Type B pancreatic cell (in vitro differentiated cells): ENCODE results near the gene ERMARD. TPM values are rescaled to one million over a fixed set of nuclear protein-coding genes. Genes with fewer than 3 reads are reported as not detected.

ENCODE experiments used
- DNase-seq: peaks from one replicate; pipeline ENCODE4 v3.0.0; 2021; ENCODE audit warnings: mixed read lengths; ENCODE audit not compliant: unreplicated experiment; ENCODE audit errors: extremely low spot score
- H3K27ac Mint-ChIP-seq: 2 replicates; pipeline ENCODE4 v1.8.0; 2021; ENCODE audit warnings: mild to moderate bottlenecking, mixed read lengths
- H3K27me3 Mint-ChIP-seq: 2 replicates; pipeline ENCODE4 v1.8.0; 2021; ENCODE audit warnings: mixed read lengths
- H3K36me3 Mint-ChIP-seq: 2 replicates; pipeline ENCODE4 v1.8.0; 2021; ENCODE audit warnings: mixed read lengths
- H3K4me1 Mint-ChIP-seq: one replicate; pipeline ENCODE4 v1.8.0; 2021; ENCODE audit warnings: mixed read lengths; ENCODE audit not compliant: unreplicated experiment
- H3K4me3 Mint-ChIP-seq: 2 replicates; pipeline ENCODE4 v1.8.0; 2021; ENCODE audit warnings: mild to moderate bottlenecking, mixed read lengths
- H3K9me3 Mint-ChIP-seq: 2 replicates; pipeline ENCODE4 v1.8.0; 2021; ENCODE audit warnings: mixed read lengths
- total RNA-seq: library from RNA; stranded (reverse); gene quantifications from 2 replicates; pipeline ENCODE4 v1.2.1, GENCODE V29; 2021; ENCODE audit warnings: low replicate concordance
- TF ChIP-seq, protein P1 (sequence below): fragments of 200-600 bp; sonication (generic); conservative IDR thresholded peaks from 2 replicates; pipeline ENCODE4 v1.5.0; 2021; ENCODE audit warnings: antibody characterized with exemption, mild to moderate bottlenecking

ERMARD gene
- total RNA-seq, 1 donor from 2014 or later = 32.1 TPM

DNA sequence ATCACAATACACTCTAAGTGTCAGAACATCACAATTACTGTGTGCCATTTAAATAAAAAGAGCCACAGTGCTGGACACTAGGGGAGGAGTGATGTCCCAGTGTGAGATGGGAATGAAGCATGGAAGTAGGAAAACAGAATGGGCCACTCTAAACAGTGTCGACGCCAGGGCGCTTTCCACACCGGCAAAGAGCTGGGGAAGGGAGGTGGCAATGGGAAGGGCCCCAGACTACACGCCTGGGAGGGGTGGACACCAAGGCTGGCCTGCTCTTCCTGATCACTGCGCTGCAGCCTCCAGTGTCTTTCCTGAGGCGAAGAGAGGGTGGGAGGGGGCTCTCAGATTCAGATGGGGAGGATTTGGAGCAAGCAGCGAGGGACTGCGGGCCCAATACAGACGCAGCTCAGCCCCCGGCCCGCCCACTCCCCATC, 75.9 kb downstream of the ERMARD start:
- Mint-ChIP-seq H3K9me3 (no peaks in the 10 kb centered on the region), H3K4me1 (peaks cover 6% of the 10 kb centered on the region), H3K27me3 (peaks cover 15% of the 10 kb centered on the region), H3K27ac (no peak overlapping the region), H3K36me3 (no peaks in the 10 kb centered on the region), H3K4me3 (no peak overlapping the region)
- no peak for DNase-seq
- TF ChIP-seq, protein P1, sequence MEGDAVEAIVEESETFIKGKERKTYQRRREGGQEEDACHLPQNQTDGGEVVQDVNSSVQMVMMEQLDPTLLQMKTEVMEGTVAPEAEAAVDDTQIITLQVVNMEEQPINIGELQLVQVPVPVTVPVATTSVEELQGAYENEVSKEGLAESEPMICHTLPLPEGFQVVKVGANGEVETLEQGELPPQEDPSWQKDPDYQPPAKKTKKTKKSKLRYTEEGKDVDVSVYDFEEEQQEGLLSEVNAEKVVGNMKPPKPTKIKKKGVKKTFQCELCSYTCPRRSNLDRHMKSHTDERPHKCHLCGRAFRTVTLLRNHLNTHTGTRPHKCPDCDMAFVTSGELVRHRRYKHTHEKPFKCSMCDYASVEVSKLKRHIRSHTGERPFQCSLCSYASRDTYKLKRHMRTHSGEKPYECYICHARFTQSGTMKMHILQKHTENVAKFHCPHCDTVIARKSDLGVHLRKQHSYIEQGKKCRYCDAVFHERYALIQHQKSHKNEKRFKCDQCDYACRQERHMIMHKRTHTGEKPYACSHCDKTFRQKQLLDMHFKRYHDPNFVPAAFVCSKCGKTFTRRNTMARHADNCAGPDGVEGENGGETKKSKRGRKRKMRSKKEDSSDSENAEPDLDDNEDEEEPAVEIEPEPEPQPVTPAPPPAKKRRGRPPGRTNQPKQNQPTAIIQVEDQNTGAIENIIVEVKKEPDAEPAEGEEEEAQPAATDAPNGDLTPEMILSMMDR = no peak

DNA sequence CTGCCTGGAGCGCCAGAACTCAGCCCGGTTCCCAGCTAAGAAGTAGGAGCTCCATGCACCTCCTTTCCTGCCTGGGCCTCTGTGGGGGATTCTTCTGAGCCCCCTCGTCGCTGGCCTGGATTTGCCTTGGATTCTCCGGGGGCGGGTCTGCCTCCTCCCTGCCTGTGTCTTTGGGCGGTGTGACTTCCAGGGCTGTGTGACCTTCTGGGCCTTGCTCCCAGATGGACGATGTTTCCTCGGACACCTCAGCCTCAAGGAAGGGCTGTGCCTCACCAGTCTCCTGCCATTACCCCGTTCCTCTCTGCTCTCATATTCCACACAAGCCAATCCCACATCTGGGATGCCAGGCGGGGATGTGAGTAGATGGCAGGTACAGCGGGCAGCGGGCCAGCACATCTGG, 76.8 kb downstream of the ERMARD start:
- TF ChIP-seq, protein P1 = no peak
- no peak for DNase-seq
- Mint-ChIP-seq H3K27me3 (peaks cover 15% of the 10 kb centered on the region), H3K27ac (no peak overlapping the region), H3K4me1 (peaks cover 6% of the 10 kb centered on the region), H3K9me3 (no peaks in the 10 kb centered on the region), H3K4me3 (no peak overlapping the region), H3K36me3 (no peaks in the 10 kb centered on the region)

DNA sequence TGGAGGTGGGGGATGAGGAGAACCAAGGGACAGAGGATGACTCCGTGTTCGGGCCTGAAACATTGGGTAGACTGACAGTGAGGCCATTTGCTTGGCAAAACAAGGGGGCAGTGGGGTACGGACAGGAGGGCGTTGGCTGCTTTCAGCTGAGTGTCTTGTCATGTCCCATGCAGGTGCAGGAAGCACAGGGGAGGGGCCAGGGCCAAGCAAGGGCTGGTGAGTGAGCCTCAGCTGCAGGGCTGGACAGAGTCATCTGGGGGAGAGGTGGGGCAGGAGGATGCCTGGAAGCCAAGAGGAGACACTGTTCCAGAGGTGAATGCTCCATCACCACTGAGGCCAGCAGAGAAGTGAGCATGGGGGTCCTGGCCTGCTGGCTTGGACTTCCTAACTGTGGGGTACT, 78.4 kb downstream of the ERMARD start:
- no peaks in the 10 kb centered on the region for H3K9me3 Mint-ChIP-seq
- H3K27me3 Mint-ChIP-seq = peaks cover 15% of the 10 kb centered on the region
- H3K4me3 Mint-ChIP-seq = no peak overlapping the region
- peaks cover 6% of the 10 kb centered on the region for H3K4me1 Mint-ChIP-seq
- H3K27ac Mint-ChIP-seq = no peak overlapping the region
- no peaks in the 10 kb centered on the region for H3K36me3 Mint-ChIP-seq
- DNase-seq = no peak
- TF ChIP-seq, protein P1 = no peak

DNA sequence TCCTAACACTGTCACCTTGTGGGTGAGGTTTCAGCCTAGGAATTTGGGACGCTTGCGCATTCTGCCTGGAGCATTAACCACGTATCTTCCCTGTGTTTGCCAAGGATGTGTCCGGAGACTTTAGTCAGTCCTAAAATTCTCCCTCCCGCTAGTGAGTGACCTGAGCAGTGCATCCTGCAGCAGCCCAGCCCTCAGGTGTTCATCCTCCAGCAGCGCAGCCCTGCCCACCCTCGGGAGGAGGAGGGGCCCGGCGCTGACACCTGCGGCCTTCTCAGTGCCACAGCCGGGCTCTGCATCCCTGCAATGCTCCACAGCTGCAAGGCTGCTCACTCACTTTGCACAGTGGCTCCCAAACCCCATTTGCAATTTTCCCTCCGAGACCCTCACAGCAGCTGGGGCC, 79.5 kb downstream of the ERMARD start:
- no peaks in the 10 kb centered on the region for H3K36me3 Mint-ChIP-seq
- TF ChIP-seq, protein P1 = no peak
- peaks cover 6% of the 10 kb centered on the region for H3K4me1 Mint-ChIP-seq
- no peak for DNase-seq
- peaks cover 17% of the 10 kb centered on the region for H3K27me3 Mint-ChIP-seq
- H3K9me3 Mint-ChIP-seq = peaks cover 6% of the 10 kb centered on the region
- H3K27ac Mint-ChIP-seq = no peak overlapping the region
- no peak overlapping the region for H3K4me3 Mint-ChIP-seq

Other genes starting within 250 kb of the ERMARD start
- 61.2 and 112 TPM in 2 replicates for gene WDR27, start 49.6 kb upstream of the ERMARD start, total RNA-seq
- gene C6orf120, start 49.5 kb upstream of the ERMARD start, total RNA-seq = 30.4 and 30.8 TPM in 2 replicates
- gene PHF10, start 27.1 kb upstream of the ERMARD start, total RNA-seq = 44.5 and 59.9 TPM in 2 replicates
- 2.1 and 2.6 TPM in 2 replicates for gene DYNLT2, start 50 bp upstream of the ERMARD start, total RNA-seq